Jurkat, Clone E6-1 (cell line): ENCODE results near the gene WDFY4.

Source experiments
- DNase-seq: peaks from one replicate; pipeline ENCODE4 v3.0.0-alpha.2; 2011; ENCODE audit warnings: low read depth, low spot score
- H3K4me3 ChIP-seq: 2 replicates; pipeline ENCODE4 v1.5.1; 2011; ENCODE audit warnings: mild to moderate bottlenecking, low read length, control low read depth, moderate library complexity

Gene WDFY4

GRCh38 chr10:49011756-49012155 is 327.1 kb downstream of the WDFY4 start:
- H3K4me3 ChIP-seq = no peak overlapping the region
- DNase-seq = no peak

DNA sequence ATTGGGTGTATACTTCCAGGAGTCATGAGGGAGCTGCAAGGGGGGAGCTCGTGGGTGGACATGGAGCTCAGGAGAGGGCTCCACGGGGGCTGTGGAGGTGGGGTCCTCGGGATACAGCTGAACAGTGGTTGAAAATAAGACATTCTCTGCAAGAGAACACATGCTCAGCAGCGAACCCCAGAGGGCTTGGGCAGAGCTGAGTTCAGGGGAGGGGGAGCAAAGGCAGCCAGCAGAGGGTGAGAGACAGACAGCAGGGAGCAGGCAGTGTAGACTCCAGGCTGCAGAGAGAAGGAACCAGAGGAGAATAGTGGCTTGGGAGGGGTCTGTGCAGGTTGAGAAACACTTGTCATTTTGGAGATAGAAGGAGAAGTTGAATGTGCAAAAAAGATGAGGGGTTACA is 327.9 kb downstream of the WDFY4 start:
- no peak for DNase-seq
- no peak overlapping the region for H3K4me3 ChIP-seq

GRCh38 chr10:49015700-49016099 is 331.0 kb downstream of the WDFY4 start:
- DNase-seq = no peak
- H3K4me3 ChIP-seq = no peak overlapping the region

- DNase-seq = no peak
- H3K4me3 ChIP-seq = no peak overlapping the region
These were observed 337.0 kb downstream of the WDFY4 start for GRCh38 chr10:49021685-49022084.

DNA sequence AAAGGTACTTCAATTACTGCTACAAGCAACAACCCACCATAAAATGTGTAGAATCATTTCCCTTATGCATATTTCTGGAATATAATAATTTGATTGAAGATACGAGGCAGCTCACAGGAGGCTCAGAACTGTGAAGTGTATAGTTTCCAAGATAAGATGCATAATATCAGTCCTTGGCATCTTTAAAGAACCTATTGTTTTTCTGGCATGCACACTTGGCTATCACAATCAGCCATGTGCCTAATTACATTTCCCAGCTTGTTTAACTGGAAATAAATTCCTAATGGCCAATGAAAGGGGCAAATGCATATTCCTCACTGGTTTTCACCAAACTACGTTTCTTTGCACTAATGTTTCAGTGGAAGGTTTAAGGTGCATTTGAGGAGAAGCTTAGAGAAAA is 338.4 kb downstream of the WDFY4 start:
- DNase-seq = no peak
- no peak overlapping the region for H3K4me3 ChIP-seq

GRCh38 chr10:49023752-49024151 is 339.1 kb downstream of the WDFY4 start:
- no peak overlapping the region for H3K4me3 ChIP-seq
- DNase-seq = no peak

GRCh38 chr10:49024484-49024883 is 339.8 kb downstream of the WDFY4 start:
- no peak overlapping the region for H3K4me3 ChIP-seq
- DNase-seq = no peak

DNA sequence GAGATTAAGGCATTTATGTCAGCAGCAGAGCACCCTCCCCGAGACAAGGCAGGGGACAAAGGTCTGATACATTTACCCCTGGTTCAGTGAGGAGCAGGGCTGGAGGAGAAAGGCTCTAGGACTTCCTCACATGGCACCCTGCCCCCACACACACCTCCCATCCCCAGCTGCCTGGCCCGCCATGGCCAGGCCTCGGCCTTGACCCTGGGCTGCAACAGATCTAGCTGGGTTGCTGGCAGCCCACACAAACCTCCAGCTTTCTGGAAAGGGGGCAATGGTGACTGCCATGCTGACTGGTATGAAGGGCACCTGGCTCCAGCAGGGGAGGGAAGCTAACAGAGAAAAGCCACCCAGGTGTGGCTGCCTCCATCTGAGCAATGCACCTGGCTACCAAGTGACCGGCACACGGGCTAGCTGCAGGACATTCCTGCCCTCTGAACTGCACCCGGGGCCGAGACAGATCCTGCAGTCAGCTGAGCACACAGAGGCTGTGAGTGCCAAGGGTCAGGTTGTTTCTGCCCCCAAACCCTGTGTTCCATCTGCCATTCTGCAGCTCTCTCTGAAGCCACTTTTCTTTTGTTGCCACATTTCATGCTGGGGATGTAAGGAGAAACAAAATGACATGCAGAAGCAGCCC is 340.8 kb downstream of the WDFY4 start:
- no peak for DNase-seq
- no peak overlapping the region for H3K4me3 ChIP-seq

DNA sequence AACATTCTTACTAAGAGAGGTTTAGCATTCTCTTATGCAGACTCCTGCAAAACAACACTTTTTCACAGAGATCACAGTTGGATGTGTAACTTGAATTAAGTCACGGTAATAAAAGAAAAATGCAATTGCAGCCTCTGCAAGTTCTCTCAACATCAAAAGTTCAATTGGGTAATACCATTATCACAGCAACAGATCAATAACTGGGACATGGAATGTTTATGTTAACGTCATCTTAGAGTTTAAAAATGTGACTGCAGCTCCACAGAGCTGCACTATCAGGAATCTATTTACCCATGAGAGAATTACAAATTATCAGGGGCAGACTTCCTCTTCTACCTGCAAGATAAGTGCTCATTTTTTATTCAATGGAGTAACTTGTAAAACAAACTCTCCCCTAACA is 344.0 kb downstream of the WDFY4 start:
- H3K4me3 ChIP-seq = no peak overlapping the region
- no peak for DNase-seq

- DNase-seq = no peak
- no peak overlapping the region for H3K4me3 ChIP-seq
These were observed 345.0 kb downstream of the WDFY4 start for GRCh38 chr10:49029666-49030065.
